ENCODE measurements around the gene NPBWR2. TPM values are rescaled to one million over a fixed set of nuclear protein-coding genes. Genes with fewer than 3 reads are reported as not detected.

The NPBWR2 gene
- total RNA-seq, 4 donors from 2014 or later: not detected

- H3K4me1 ChIP-seq: peaks cover 0 to 52% (median 25%) of the 10 kb centered on the region in 3 donors
- H3K27me3 ChIP-seq: peaks cover 18% of the 10 kb centered on the region
- H3K9me3 ChIP-seq: no peaks in the 10 kb centered on the region
- ATAC-seq: peak; percentile 77
- peaks cover 0 to 11% of the 10 kb centered on the region in 2 donors for H3K36me3 ChIP-seq
- H3K27ac ChIP-seq: peak within 1 kb of the TSS in 3 of 4 donors; percentile 77 to 83 (median 82)
- TF ChIP-seq CTCF (IDR thresholded peaks at IDR 0.05) (no peak), POLR2A (IDR thresholded peaks at IDR 0.05) (peak in 1 of 2 donors; percentile 40), EP300 (IDR thresholded peaks at IDR 0.05) (no peak), POLR2AphosphoS5 (IDR thresholded peaks at IDR 0.05) (no peak)
- H3K4me3 ChIP-seq: peak within 1 kb of the TSS; percentile 34 to 78
- no CpG with 5 or more reads among the region's 73 CpGs for WGBS, 2 donors (ENCODE audit: low coverage in 1 of 2)
Observed at GRCh38 chr20:64079273-64080012, 27.9 kb downstream of the NPBWR2 start, which contains the start of gene RGS19. RGS19 (minus strand) TSS chr20:64079518; CDS start chr20:64076886, 2,632 bp downstream.

DNA sequence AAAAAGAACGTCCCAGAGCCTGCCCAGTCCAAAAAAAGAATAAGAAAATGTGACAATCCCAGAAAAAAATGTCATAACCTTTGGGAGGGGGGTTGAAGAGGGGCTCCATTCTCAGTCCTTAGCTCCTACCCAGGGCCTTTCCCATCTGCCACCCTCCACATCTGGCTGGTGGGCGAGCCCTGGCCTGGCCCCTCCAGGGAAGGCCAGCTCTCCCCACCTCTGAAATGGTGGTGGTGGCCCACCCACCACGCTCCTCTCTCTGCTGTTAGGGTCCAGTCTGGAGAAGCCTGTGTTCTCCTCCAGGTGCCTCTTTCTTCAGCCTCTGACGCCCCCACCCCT, 28.5 kb downstream of the NPBWR2 start:
- no peak for TF ChIP-seq POLR2A (IDR thresholded peaks at IDR 0.05)
- no peak for TF ChIP-seq POLR2AphosphoS5 (IDR thresholded peaks at IDR 0.05)
- TF ChIP-seq EP300 (IDR thresholded peaks at IDR 0.05): no peak
- no peak for TF ChIP-seq CTCF (IDR thresholded peaks at IDR 0.05)
- Histone ChIP-seq H3K36me3 (peaks cover 0 to 17% of the 10 kb centered on the region in 2 donors), H3K27ac (peak overlapping the region in 3 of 4 donors; percentile 77 to 83 (median 82)), H3K4me3 (peak overlapping the region; percentile 34 to 78), H3K27me3 (peaks cover 13% of the 10 kb centered on the region), H3K4me1 (peaks cover 0 to 47% (median 23%) of the 10 kb centered on the region in 3 donors), H3K9me3 (no peaks in the 10 kb centered on the region)
- ATAC-seq: no peak
- 12 to 20% methylated on average over 2 to 3 of the region's 4 CpGs for WGBS, 2 donors (ENCODE audit: low coverage in 1 of 2)

DNA sequence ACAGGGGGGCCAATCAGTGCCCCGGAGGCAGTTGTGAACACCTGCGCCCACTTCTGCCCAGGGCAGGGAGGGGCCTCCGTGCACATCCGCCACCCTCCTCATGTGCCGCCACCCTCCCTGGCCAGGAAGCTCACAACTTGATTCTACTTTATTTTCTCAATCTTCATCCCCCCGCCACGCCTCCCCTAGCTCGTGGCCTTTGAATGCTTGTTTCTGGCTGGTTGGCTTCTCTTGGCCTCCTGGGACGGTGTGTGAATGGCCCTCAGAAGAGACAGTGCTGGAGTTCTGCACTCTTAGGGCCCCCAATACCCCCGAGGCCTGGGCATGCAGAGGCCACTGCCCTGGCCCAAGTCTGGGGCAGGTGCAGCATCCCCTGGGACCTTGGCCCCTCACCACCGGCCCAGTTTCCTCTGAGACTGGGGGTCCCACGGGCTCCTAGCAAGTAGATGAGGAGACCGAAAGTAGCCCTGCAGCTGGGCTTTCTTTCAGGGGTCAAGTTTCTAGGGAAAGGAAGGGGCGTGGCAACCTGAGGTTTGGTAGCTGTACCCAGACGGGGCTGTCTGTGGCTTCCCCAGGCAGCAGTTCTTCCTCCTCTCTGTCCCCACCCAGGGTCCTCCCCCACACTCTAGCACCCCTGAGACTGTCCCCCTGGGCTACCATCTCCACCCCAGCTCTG, 29.4 kb downstream of the NPBWR2 start:
- H3K4me3 ChIP-seq: peak overlapping the region in 1 of 2 donors; percentile 78

DNA sequence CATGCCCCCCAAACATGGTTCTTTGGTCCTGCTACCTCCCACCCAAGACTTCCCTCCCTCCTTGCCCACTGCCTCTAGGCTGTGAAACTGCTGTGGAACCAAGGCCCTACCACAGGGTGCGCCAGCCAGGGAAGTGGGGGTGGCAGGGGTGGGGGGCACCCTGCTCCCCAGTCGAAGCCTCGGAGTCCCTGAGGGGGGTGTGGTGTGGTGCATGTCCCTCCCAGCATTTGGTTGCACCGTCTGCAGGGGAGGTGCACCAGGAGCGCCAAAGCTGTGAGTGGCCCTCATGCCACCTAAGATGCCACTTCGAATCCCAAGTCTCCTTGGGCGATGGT, 29.9 kb downstream of the NPBWR2 start:
- no peak for TF ChIP-seq CTCF (IDR thresholded peaks at IDR 0.05)
- no peak for TF ChIP-seq POLR2AphosphoS5 (IDR thresholded peaks at IDR 0.05)
- TF ChIP-seq POLR2A (IDR thresholded peaks at IDR 0.05): no peak
- TF ChIP-seq EP300 (IDR thresholded peaks at IDR 0.05): no peak
- H3K27ac ChIP-seq: peak overlapping the region in 1 of 4 donors; percentile 21
- WGBS, 2 donors (ENCODE audit: low coverage in 1 of 2): 80% methylated on average over 1 of the region's 7 CpGs; no CpG with 5 or more reads in 1 of the 2 donors

More for the DNA sequence above, 29.4 kb downstream of the NPBWR2 start:
- Histone ChIP-seq H3K4me1 (peaks cover 0 to 38% (median 18%) of the 10 kb centered on the region in 3 donors), H3K36me3 (peaks cover 0 to 26% of the 10 kb centered on the region in 2 donors), H3K27me3 (peaks cover 4% of the 10 kb centered on the region), H3K27ac (peak overlapping the region in 1 of 4 donors; percentile 83), H3K9me3 (no peaks in the 10 kb centered on the region)
- 60 to 66% methylated on average over 4 to 5 of the region's 15 CpGs for WGBS, 2 donors (ENCODE audit: low coverage in 1 of 2)
- no peak for ATAC-seq
- no peak for TF ChIP-seq POLR2A (IDR thresholded peaks at IDR 0.05)
- TF ChIP-seq POLR2AphosphoS5 (IDR thresholded peaks at IDR 0.05): no peak
- TF ChIP-seq EP300 (IDR thresholded peaks at IDR 0.05): no peak
- TF ChIP-seq CTCF (IDR thresholded peaks at IDR 0.05): no peak

More for the DNA sequence above, 29.9 kb downstream of the NPBWR2 start:
- peaks cover 0 to 31% of the 10 kb centered on the region in 2 donors for H3K36me3 ChIP-seq
- H3K4me3 ChIP-seq: peak overlapping the region in 1 of 2 donors; percentile 78
- H3K27me3 ChIP-seq: no peaks in the 10 kb centered on the region
- no peak for ATAC-seq
- peaks cover 0 to 33% (median 16%) of the 10 kb centered on the region in 3 donors for H3K4me1 ChIP-seq
- H3K9me3 ChIP-seq: no peaks in the 10 kb centered on the region
